Stimulated activated CD4-positive, alpha-beta T cell treated with anti-CD3 and anti-CD28 coated beads, TNF-alpha, amount 100 ng/mL, for 24 hours (primary cell): ENCODE measurements around the gene CCR9.
A peak's percentile ranks its signal among the peaks of the same experiment; 100 is the strongest.

Source experiments
- DNase-seq, 3 experiments: peaks; one replicate each; pipeline ENCODE4 v3.0.0-alpha.2; 2020; ENCODE audit warnings: low read depth in 3 of 3

CCR9 gene

DNA sequence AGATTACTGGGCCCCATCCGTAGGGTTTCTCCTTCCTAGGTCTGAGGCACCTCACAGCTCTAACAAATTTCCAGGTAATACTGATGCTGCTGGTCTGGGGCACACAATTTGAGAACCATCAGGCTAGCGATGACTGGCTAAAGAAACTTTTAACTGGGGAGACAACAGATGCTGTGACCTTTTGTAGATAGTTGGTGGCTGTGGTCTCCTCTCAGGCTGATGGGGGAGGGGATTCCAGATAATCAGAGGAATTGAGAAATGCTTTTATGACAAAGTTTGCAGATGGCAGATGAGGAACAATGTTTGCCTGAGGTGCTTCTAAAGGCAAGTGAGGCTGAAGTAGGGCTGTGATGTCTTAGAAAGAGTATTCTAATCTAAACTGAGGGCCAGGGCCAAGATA, 13.8 kb upstream of the CCR9 start:
- DNase-seq = no peak

DNA sequence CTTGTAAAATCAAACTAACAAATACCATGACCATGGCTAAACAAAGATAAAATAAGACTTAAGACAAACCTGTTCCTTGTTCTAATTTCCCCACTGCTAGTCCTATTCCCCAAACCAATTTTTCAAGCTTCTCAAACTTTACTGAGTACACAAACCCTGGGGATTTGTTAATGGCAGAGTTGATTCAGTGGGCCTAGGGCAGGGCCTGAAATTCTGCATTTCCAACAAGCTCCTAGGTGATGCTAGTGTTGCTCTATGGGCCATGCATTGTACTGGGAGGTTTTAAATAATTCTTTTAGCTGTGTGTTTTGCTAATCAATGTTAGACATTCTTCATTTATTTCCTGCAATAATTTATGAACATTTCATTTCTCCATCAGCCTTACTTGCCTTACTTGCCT, 13.3 kb upstream of the CCR9 start:
- DNase-seq = no peak

DNA sequence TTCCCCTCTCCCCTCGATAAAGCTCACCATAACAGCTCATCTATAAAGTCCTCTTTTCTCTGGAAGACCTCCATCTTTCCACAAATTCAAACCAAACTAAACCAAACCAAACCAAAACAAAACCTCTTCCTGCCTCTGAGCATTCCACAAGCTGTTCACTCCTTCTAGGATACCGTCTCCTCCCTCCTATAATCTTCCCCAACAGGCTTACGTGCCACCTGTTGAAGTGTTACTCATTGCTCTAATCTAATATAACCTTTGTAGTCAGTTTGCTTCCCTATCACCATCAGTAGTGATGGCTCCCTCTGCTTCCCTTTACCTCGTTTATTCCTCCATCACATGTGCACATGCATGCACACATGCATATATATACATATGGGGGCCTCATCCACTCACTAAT, 12.7 kb upstream of the CCR9 start:
- DNase-seq = no peak

DNA sequence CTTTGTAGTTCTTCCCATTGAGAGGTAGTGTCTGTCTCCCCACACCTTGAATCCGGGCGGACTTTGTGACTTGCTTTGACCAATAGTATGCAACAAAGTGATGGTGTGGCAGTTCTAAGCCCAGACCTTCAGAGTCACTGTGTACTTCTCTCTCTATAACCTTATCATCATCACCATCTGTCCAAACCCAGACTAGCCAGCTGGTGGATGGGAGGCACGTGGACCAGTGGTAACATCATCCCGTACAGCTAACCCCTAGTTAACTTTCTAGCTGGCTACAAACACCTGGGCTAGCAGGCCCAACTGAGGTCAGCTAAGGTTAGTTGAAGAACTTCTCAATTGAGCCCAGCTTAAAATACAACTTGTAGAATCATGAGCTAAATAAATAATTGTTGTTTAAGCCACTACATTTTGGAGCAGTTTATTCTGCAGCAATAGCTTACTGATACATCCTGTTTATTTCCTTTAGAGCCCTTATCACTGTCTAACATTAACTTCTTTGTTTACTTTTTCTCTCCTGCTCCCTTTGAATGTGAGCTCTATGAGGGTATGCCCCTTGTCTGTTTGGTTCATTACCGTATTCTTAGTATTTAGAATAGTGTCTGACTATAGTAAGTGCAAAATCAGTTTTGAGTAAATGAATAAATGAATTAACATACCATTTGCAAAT, 11.5 kb upstream of the CCR9 start:
- DNase-seq = no peak

GRCh38 chr3:45878124-45878523, 8.2 kb upstream of the CCR9 start:
- DNase-seq = no peak

- DNase-seq = no peak
These were observed 5.6 kb upstream of the CCR9 start for GRCh38 chr3:45880725-45881077.

DNA sequence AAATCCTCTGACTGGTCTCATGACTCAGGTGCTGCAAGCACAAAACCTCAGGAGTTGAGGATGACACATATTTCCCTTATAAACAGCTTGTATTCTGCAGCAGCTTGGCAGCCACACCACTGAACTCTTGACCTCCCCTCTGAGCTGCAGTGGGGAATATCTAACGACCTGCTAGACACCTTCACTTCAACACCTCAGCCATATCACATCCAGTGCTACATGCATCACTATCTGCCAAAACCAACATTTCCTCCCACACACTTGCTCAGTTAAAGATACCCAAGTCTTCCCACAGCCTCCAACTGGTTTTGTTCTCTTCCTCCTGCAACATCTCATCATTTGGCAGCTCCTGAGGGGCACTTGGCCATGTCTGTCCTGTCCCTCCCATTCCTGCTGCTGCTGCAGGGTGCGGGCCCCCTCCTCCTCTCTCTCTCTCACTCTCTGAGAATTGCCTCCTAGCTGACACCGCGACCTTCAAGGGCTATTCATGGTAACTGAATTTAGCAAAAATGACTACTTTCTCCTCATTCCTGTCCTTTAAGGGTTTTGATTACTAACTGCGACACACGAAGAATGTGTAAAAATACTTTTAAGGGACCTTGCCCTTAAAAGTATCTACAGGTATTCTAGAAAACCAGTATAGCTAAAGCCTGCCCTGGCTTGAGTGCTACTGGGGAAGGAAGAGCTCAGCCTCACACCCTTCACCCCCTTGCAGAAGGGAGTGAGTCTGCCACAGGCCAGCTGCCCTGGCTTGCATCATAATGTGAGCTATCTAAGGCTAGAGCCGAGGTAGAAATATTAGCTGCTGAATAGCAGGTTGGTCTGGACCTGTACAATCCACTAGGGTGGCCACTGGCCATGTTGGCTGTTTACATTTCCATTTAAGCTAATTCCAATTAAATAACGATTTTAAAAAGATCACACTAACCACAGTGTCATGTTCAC, 5.0 kb upstream of the CCR9 start:
- peak in 2 of 3 experiments; percentile 12 to 25 for DNase-seq

DNA sequence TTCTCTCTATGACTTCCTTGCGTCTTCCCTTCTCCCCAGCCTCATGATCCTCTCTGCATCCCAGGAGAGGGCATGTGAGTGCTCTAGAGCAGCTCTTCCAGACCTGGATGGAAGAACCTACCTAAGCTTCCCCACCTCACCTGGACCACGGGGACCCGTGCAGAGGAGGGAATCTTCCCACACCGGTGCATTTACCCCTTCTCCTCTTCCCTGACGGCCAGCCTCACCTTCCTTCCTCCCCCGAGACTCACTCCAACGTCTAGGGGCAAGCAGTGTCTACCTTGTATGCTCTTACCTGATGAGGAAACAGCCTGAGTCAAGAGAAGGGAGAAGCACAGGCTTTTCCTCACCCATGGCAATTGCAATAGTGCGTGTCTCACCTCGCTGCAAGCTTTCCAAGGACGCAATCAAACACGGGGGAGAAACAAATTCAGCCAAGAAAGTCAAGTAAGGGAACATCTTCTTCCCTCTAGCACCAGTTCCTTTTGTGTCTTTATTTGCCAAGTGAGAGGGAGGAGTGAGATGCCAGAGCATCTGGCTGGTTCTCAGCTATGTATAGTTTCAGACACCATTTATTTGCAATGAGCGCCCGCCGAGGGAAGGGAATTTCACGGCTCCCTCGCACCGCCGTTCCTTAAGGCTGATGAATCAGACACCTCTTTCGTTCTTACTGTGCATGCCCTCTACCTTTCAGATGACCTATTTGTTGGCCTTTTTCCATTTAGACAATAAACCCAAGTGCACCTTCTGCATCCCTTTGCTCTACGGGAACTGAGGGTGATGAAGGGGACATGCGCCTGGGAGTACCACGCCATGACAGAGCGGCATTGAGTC, 1.8 kb upstream of the CCR9 start:
- peak in 1 of 3 experiments; percentile 22 for DNase-seq

DNA sequence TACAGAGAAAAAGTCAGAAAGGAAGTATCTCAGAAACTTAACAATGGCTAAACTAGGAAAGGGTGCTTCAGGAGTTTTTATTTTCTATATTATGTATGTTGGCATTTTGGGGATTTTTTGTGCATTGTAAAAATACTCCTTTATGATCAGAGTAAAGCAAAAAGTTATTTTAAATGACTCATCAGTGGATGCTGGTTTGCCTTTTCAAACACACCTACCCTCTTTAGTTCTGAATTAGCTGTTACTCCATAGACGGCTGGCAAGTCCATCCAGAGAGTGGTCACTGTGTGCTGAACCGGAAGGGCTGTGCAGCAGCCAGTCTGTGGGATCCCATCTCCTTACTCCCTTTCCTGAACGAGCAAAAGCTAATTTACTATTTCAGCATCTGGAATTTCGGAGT, 942 bp downstream of the CCR9 start:
- no peak for DNase-seq

DNA sequence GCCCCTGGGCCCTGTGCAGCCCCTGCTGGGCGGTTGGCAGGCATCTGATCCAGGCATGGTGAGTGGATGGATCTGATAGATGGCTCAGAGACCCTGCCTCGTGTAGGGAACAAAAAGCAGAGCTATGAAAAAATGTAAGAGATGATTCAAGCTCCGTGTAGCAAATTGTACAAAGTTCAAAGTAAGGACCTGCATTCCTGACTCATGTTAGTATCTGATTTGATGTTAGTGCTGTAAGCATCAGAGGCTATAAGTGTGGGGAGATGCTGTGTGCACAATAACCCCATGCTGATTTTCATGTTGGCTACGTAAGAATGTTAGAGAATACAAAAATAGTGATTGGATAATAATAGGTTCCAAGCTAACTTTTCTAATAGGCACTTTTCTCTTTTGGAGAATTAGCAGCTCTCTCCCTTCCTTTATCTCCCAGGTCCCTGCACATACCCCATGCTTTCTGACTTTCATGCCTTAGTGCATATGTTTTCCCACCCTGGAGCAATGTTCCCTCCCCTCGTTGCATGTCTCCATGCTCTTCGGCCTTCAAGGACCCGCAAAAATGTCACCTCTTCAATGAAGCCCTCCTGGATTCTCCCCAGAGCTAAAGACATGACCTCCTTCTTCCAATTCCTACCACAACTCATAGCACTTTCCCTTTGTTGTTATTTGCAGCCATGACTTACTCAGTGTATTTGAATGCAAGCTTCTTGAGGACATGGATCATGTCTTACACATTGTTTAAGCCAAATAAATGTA, 1.6 kb downstream of the CCR9 start:
- no peak for DNase-seq

DNA sequence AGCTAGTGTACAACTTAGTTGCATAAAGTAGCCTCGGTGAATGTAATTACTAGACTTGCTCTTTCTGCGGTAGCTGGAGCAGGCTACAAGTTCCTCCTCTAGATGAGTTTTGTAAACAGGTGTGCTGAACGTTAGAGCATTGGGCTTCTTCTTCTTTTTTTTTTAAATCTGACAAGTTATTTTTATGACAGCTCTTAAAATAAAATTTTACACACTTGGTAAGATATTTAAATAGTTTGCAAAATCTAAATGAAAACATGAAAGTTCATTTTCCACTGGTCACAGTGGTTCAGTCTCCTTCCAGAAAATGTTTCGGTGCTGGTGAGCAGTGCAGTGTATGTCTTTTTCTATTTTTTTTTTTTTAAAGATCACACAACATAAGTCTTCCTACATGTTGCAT, 3.0 kb downstream of the CCR9 start:
- no peak for DNase-seq

DNA sequence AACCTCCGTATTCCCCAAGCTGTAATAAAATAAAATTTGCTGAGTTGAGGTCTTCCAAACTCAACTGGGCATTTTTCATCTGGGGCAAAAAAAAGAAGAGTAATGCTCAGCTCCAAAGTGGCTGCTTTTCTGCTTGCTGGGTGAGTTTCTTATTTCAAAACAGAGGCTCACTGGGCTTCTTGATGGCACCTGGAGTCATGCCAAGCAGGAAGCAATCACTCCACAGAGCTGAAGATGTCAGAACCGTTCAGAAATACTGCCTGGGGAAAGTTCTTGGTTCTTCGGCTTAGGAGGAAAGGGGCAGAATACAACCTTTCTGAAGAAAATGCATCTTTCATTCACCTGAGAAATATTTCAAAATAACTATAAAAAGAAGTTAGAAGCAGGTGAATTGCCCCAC, 4.1 kb downstream of the CCR9 start:
- no peak for DNase-seq

GRCh38 chr3:45892161-45892560, 5.8 kb downstream of the CCR9 start:
- no peak for DNase-seq

- no peak for DNase-seq
These were observed 7.7 kb downstream of the CCR9 start for GRCh38 chr3:45894015-45894414.

DNA sequence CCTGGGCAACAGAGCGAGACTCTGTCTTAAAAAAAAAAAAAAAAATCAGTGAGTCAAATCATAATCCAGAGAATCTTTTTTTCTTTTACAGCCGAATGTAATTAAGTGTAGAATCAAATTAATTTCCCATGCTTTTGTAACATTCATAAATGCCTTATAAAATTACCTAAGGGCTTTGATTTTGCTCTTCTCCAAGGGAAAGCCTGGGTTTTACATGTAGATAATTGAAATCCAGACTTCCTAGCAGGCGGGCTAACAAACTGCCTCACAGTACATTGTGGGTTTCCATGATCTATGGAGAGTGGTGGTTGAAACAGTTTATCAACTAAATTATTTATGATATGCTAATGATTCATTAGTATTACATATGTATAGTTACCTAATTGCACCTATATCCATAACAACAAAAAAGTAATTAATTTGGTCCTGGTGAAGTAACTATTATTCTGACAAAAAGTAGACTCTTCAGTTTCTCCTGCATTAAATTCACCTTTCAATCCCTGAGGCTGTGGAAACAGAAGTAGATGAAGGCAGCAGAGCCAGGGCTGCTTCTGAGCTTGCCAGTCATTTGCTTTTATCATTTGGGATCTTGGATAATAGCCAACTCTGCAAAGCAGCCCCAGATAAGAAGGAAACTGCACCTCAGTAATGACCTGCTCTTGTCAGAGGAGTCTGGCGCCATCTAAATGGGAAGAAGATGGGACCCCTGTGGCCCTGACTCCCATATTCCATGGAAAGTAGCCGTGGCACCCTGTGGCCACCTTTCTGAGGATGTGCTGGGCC, 9.5 kb downstream of the CCR9 start:
- DNase-seq = no peak

DNA sequence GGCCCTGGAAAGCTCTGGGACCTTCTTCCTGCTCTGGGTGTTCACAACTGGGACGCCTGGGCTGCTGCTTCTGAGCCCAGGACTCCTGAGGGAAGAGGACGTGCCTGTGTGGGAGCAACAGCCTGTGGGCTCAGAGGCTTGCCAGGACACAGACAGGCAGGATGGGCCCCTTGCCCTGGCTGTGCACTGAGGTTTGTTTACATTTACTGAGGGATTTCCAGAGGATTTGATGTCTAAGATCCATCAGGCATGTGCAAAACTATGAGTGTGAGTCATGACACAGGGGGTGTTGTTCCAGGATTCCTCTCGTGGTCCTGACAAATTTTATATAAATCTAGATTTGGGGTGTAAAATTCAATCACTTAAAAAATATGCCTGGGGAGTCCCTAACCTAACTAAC, 10.6 kb downstream of the CCR9 start:
- no peak for DNase-seq

- DNase-seq = no peak
These were observed 18.6 kb downstream of the CCR9 start for GRCh38 chr3:45904931-45905330.

GRCh38 chr3:45905755-45906154, 19.4 kb downstream of the CCR9 start:
- DNase-seq = no peak

GRCh38 chr3:45906681-45907407, 20.5 kb downstream of the CCR9 start:
- no peak for DNase-seq
